H9 (cell line): ENCODE data around the gene NCL. TPM values are rescaled to one million over a fixed set of nuclear protein-coding genes. Genes with fewer than 3 reads are reported as not detected.

ENCODE experiments used
- DNase-seq: peaks from one replicate; pipeline ENCODE4 v3.0.0-alpha.2; 2017
- H2AFZ ChIP-seq: one replicate; pipeline ENCODE4 v1.6.1; 2013; ENCODE audit warnings: mild to moderate bottlenecking, low read length, control low read depth, moderate library complexity
- H2AK5ac ChIP-seq: 2 replicates; pipeline ENCODE4 v1.6.1; 2013; ENCODE audit warnings: low read length, control low read depth, mixed read lengths; ENCODE audit not compliant: insufficient read length
- H2BK120ac ChIP-seq: one replicate; pipeline ENCODE4 v1.6.1; 2013; ENCODE audit warnings: low read depth, mild to moderate bottlenecking, low read length, control low read depth, inconsistent platforms; ENCODE audit not compliant: poor library complexity, severe bottlenecking
- H2BK12ac ChIP-seq: 2 replicates; pipeline ENCODE4 v1.6.1; 2013; ENCODE audit warnings: low read length, control low read depth, mixed read lengths, low read depth; ENCODE audit not compliant: insufficient read length
- H2BK15ac ChIP-seq: 2 replicates; pipeline ENCODE4 v1.6.1; 2013; ENCODE audit warnings: low read depth, low read length, control low read depth
- H2BK20ac ChIP-seq: one replicate; pipeline ENCODE4 v1.6.1; 2013; ENCODE audit warnings: low read depth, mild to moderate bottlenecking, low read length, control low read depth, inconsistent platforms; ENCODE audit not compliant: poor library complexity, severe bottlenecking
- H2BK5ac ChIP-seq: 2 replicates; pipeline ENCODE4 v1.6.1; 2013; ENCODE audit warnings: low read length, control low read depth, mixed read lengths; ENCODE audit not compliant: insufficient read length
- H3K14ac ChIP-seq: 2 replicates; pipeline ENCODE4 v1.6.1; 2013; ENCODE audit warnings: low read length, control low read depth; ENCODE audit not compliant: insufficient read depth
- H3K18ac ChIP-seq: 2 replicates; pipeline ENCODE4 v1.6.1; 2013; ENCODE audit warnings: low read depth, mild to moderate bottlenecking, mixed read lengths, low read length, control low read depth; ENCODE audit not compliant: insufficient read length
- H3K23ac ChIP-seq: 2 replicates; pipeline ENCODE4 v1.6.1; 2013; ENCODE audit warnings: low read length, control low read depth, mixed read lengths, low read depth; ENCODE audit not compliant: insufficient read length
- H3K23me2 ChIP-seq: 2 replicates; pipeline ENCODE4 v1.6.1; 2013; ENCODE audit warnings: low read depth, mild to moderate bottlenecking, mixed read lengths, low read length, control low read depth; ENCODE audit not compliant: insufficient read length, poor library complexity, severe bottlenecking
- H3K27ac ChIP-seq: 2 replicates; pipeline ENCODE4 v1.5.1; 2013; ENCODE audit warnings: low read length, control low read depth, mixed read lengths, low read depth; ENCODE audit not compliant: insufficient read length
- H3K27me3 ChIP-seq: 2 replicates; pipeline ENCODE4 v1.6.1; 2013; ENCODE audit warnings: low read length, control low read depth, inconsistent platforms; ENCODE audit not compliant: insufficient read depth
- H3K4ac ChIP-seq: 2 replicates; pipeline ENCODE4 v1.6.1; 2013; ENCODE audit warnings: low read depth, mild to moderate bottlenecking, control low read depth, inconsistent platforms, low read length, moderate library complexity
- H3K4me1 ChIP-seq: 2 replicates; pipeline ENCODE4 v1.6.1; 2013; ENCODE audit warnings: low read length, control low read depth, inconsistent platforms; ENCODE audit not compliant: insufficient read depth
- H3K4me2 ChIP-seq: 2 replicates; pipeline ENCODE4 v1.6.1; 2013; ENCODE audit warnings: low read length, control low read depth, mixed read lengths; ENCODE audit not compliant: insufficient read length, insufficient read depth
- H3K56ac ChIP-seq: 2 replicates; pipeline ENCODE4 v1.6.1; 2013; ENCODE audit warnings: low read depth, mild to moderate bottlenecking, mixed read lengths, low read length, control low read depth; ENCODE audit not compliant: insufficient read length
- H3K79me1 ChIP-seq: 2 replicates; pipeline ENCODE4 v1.6.1; 2013; ENCODE audit warnings: low read depth, mild to moderate bottlenecking, moderate library complexity, low read length, control low read depth, inconsistent platforms; ENCODE audit not compliant: insufficient read depth, poor library complexity, severe bottlenecking
- H3K79me2 ChIP-seq: 2 replicates; pipeline ENCODE4 v1.6.1; 2013; ENCODE audit warnings: low read length, control low read depth, inconsistent platforms; ENCODE audit not compliant: insufficient read depth
- H3K9ac ChIP-seq: 2 replicates; pipeline ENCODE4 v1.6.1; 2013; ENCODE audit warnings: low read length, control low read depth, mixed read lengths; ENCODE audit not compliant: insufficient read length; ENCODE audit errors: extremely low read depth
- H3K9me3 ChIP-seq: one replicate; pipeline ENCODE4 v1.6.1; 2013; ENCODE audit warnings: low read depth, low read length, inconsistent platforms; ENCODE audit not compliant: control insufficient read depth
- H3T11ph ChIP-seq: one replicate; pipeline ENCODE4 v1.6.1; 2013; ENCODE audit warnings: mild to moderate bottlenecking, low read length, control low read depth, inconsistent platforms
- H4K20me1 ChIP-seq: one replicate; pipeline ENCODE4 v1.6.1; 2013; ENCODE audit not compliant: control insufficient read depth, insufficient read length, insufficient read depth
- H4K5ac ChIP-seq: 2 replicates; pipeline ENCODE4 v1.6.1; 2013; ENCODE audit warnings: low read depth, mild to moderate bottlenecking, mixed read lengths, low read length, control low read depth; ENCODE audit not compliant: insufficient read length
- H4K8ac ChIP-seq: replicated peaks from 2 replicates; pipeline ENCODE4 v1.6.1; 2013; ENCODE audit warnings: low read length, control low read depth, mixed read lengths, low read depth; ENCODE audit not compliant: insufficient read length
- H4K91ac ChIP-seq: 2 replicates; pipeline ENCODE4 v1.6.1; 2013; ENCODE audit warnings: low read depth, mild to moderate bottlenecking, moderate library complexity, mixed read lengths, low read length, control low read depth; ENCODE audit not compliant: insufficient read length
- H3K27ac Mint-ChIP-seq, 3 experiments: 2 replicates in 2 of 3; 3 replicates in 1 of 3; pipeline ENCODE4 v1.8.0; 2020 to 2021; ENCODE audit warnings: mixed read lengths in 3 of 3, mild to moderate bottlenecking in 1 of 3, moderate library complexity in 1 of 3
- H3K27me3 Mint-ChIP-seq: 2 replicates; pipeline ENCODE4 v1.8.0; 2021; ENCODE audit warnings: low read depth, mild to moderate bottlenecking, moderate library complexity, mixed read lengths
- H3K36me3 Mint-ChIP-seq, 3 experiments: 2 replicates in 2 of 3; 3 replicates in 1 of 3; pipeline ENCODE4 v1.8.0; 2020 to 2021; ENCODE audit warnings: low read depth in 3 of 3, mixed read lengths in 3 of 3; ENCODE audit not compliant: insufficient read depth in 1 of 3
- H3K4me1 Mint-ChIP-seq, 2 experiments: 2 replicates each; pipeline ENCODE4 v1.8.0; 2020; ENCODE audit warnings: mixed read lengths in 2 of 2
- H3K4me3 Mint-ChIP-seq, 2 experiments: 2 replicates in 1 of 2; 3 replicates in 1 of 2; pipeline ENCODE4 v1.8.0; 2020 to 2021; ENCODE audit warnings: mild to moderate bottlenecking in 2 of 2, mixed read lengths in 2 of 2, moderate library complexity in 1 of 2
- H3K9me3 Mint-ChIP-seq, 2 experiments: 2 replicates in 1 of 2; 3 replicates in 1 of 2; pipeline ENCODE4 v1.8.0; 2020; ENCODE audit warnings: mild to moderate bottlenecking in 2 of 2, mixed read lengths in 2 of 2, moderate library complexity in 1 of 2
- WGBS: extraction: QIAGEN DNeasy Blood & Tissue Kit; methylation state at CpG from one replicate; pipeline ENCODE4 v1.1.7; 2013; ENCODE audit warnings: missing lambda C conversion rate, low lambda C conversion rate, mixed read lengths; ENCODE audit not compliant: insufficient read length; ENCODE audit errors: extremely low coverage; 5-methylcytosine and 5-hydroxymethylcytosine counted together
- total RNA-seq: library from RNA; stranded (reverse); gene quantifications from 2 replicates; pipeline ENCODE4 v1.2.1, GENCODE V29; 2021
- TF ChIP-seq, protein P1 (sequence below): fragments of 200-600 bp; sonication (generic); conservative IDR thresholded peaks from 3 replicates; pipeline ENCODE4 v1.8.0; 2021; ENCODE audit warnings: antibody characterized with exemption, mild to moderate bottlenecking

NCL gene
- total RNA-seq, 1 experiment from 2014 or later, result 1,269 TPM

DNA sequence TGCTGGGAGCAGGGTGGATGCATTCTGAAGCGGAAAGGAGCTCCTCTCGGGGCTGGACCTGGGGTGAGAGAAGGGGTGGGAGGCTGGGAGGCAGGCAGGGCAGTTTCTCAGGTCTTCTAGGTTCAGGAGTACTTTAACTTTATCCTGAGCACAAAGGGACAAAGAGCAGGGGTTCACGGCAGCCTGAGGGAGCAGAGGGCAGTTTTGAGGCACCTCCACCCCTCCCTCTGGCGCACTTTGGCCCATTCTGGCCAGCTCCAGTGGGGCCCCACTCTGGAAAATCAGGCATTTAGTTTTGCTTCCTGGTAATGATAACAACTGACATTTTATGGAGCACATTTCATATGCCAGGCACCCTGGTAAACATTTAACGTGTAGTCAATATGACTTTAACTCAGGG lies 54.5 kb downstream of the NCL start:
- H4K8ac ChIP-seq, result no peak overlapping the region
- H3K9me3 ChIP-seq, result no peaks in the 10 kb centered on the region
- peaks cover 9% of the 10 kb centered on the region; the same call in 1 of the 2 replicates for H3K4me1 ChIP-seq
- no peak overlapping the region for H3K14ac ChIP-seq
- H2BK120ac ChIP-seq, result peak overlapping the region; percentile 26
- Mint-ChIP-seq H3K27ac (peak overlapping the region; percentile 100; a peak in 6 of 7 replicates), H3K36me3 (peaks cover 3 to 12% (median 7%) of the 10 kb centered on the region in 3 experiments; a peak in 5 of 7 replicates), H3K9me3 (peaks cover 16 to 26% of the 10 kb centered on the region in 2 experiments), H3K27me3 (no peaks in the 10 kb centered on the region; the same call in 1 of the 2 replicates), H3K4me3 (no peak overlapping the region), H3K4me1 (peaks cover 63 to 69% of the 10 kb centered on the region in 2 experiments)
- H3K79me2 ChIP-seq, result no peaks in the 10 kb centered on the region
- no peak overlapping the region for H2BK5ac ChIP-seq
- TF ChIP-seq, protein P1, sequence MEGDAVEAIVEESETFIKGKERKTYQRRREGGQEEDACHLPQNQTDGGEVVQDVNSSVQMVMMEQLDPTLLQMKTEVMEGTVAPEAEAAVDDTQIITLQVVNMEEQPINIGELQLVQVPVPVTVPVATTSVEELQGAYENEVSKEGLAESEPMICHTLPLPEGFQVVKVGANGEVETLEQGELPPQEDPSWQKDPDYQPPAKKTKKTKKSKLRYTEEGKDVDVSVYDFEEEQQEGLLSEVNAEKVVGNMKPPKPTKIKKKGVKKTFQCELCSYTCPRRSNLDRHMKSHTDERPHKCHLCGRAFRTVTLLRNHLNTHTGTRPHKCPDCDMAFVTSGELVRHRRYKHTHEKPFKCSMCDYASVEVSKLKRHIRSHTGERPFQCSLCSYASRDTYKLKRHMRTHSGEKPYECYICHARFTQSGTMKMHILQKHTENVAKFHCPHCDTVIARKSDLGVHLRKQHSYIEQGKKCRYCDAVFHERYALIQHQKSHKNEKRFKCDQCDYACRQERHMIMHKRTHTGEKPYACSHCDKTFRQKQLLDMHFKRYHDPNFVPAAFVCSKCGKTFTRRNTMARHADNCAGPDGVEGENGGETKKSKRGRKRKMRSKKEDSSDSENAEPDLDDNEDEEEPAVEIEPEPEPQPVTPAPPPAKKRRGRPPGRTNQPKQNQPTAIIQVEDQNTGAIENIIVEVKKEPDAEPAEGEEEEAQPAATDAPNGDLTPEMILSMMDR, result no peak
- no peak overlapping the region for H3K23ac ChIP-seq
- H3T11ph ChIP-seq, result no peak overlapping the region
- H2AK5ac ChIP-seq, result no peak overlapping the region
- no peaks in the 10 kb centered on the region for H3K27me3 ChIP-seq
- H4K91ac ChIP-seq, result peak overlapping the region; percentile 71
- DNase-seq, result no peak
- H2BK12ac ChIP-seq, result no peak overlapping the region
- no peaks in the 10 kb centered on the region for H3K79me1 ChIP-seq
- no peak overlapping the region; the same call in 1 of the 2 replicates for H2BK15ac ChIP-seq
- H3K27ac ChIP-seq, result no peak overlapping the region
- no peaks in the 10 kb centered on the region for H4K20me1 ChIP-seq
- H2BK20ac ChIP-seq, result no peak overlapping the region
- H2AFZ ChIP-seq, result no peak overlapping the region
- H3K56ac ChIP-seq, result no peak overlapping the region
- no peak overlapping the region for H3K9ac ChIP-seq
- H3K4me2 ChIP-seq, result no peak overlapping the region
- WGBS, result no CpG with 5 or more reads among the region's 5 CpGs
- no peak overlapping the region for H4K5ac ChIP-seq
- peaks cover 9% of the 10 kb centered on the region for H3K23me2 ChIP-seq
- H3K4ac ChIP-seq, result no peak overlapping the region
- peak overlapping the region; percentile 15 for H3K18ac ChIP-seq
